ENCODE data around the gene POLL.

POLL gene

DNA sequence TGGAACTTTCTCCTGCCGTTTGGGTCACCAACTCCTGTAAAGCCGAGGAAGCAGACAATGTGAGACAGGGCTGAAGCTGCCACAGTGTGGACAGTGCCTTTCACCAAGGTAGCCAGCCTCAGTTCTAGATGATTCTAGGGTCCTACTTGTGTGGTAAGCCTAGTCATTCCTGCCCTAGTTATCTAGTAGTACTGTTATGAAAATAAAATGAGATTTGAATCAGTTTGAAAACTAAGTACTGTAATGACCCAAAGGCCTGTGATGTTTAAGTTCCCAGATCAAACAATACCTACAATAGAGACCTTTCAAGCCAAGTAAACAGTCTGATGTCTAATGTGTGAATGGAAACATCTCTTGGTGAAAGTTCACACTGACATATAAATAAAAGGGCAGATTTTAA is 37.1 kb downstream of the POLL start:
- no peak overlapping the region for H3K4me3 ChIP-seq (ENCODE audit: control insufficient read depth, low read depth, low read length)
- no peak for DNase-seq (ENCODE audit: low read depth)
- TF ChIP-seq, protein P1, sequence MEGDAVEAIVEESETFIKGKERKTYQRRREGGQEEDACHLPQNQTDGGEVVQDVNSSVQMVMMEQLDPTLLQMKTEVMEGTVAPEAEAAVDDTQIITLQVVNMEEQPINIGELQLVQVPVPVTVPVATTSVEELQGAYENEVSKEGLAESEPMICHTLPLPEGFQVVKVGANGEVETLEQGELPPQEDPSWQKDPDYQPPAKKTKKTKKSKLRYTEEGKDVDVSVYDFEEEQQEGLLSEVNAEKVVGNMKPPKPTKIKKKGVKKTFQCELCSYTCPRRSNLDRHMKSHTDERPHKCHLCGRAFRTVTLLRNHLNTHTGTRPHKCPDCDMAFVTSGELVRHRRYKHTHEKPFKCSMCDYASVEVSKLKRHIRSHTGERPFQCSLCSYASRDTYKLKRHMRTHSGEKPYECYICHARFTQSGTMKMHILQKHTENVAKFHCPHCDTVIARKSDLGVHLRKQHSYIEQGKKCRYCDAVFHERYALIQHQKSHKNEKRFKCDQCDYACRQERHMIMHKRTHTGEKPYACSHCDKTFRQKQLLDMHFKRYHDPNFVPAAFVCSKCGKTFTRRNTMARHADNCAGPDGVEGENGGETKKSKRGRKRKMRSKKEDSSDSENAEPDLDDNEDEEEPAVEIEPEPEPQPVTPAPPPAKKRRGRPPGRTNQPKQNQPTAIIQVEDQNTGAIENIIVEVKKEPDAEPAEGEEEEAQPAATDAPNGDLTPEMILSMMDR (IDR thresholded peaks at IDR 0.05; ENCODE audit: control insufficient read depth, insufficient read depth, low read depth, low read length, missing control alignments), result no peak

DNA sequence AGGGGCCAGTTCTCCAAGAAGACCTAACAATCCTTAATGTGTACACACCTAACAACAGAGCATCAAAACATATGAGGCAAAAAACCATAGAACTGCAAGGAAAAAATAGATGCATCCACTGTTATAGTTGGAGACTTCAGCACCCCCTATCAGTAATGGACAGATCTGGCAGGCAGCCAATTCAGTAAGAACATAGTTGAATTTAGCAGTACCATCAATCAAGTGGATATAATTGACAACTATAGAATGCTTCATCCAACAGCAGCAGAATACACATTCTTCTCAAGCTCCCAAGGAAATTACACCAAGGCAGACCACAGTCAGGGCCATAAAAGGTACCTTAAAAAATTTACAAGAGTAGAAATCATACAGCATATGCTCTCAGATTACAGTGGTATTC is 42.2 kb downstream of the POLL start:
- no peak for DNase-seq (ENCODE audit: low read depth)
- TF ChIP-seq, protein P1 (IDR thresholded peaks at IDR 0.05; ENCODE audit: control insufficient read depth, insufficient read depth, low read depth, low read length, missing control alignments), result no peak
- no peak overlapping the region for H3K4me3 ChIP-seq (ENCODE audit: control insufficient read depth, low read depth, low read length)

GRCh38 chr10:101538446-101538845 is 49.6 kb downstream of the POLL start:
- DNase-seq (ENCODE audit: low read depth), result no peak
- TF ChIP-seq, protein P1 (IDR thresholded peaks at IDR 0.05; ENCODE audit: control insufficient read depth, insufficient read depth, low read depth, low read length, missing control alignments), result no peak
- H3K4me3 ChIP-seq (ENCODE audit: control insufficient read depth, low read depth, low read length), result no peak overlapping the region

GRCh38 chr10:101536800-101537199 is 51.3 kb downstream of the POLL start:
- DNase-seq (ENCODE audit: low read depth), result no peak
- TF ChIP-seq, protein P1 (IDR thresholded peaks at IDR 0.05; ENCODE audit: control insufficient read depth, insufficient read depth, low read depth, low read length, missing control alignments), result peak; percentile 50
- H3K4me3 ChIP-seq (ENCODE audit: control insufficient read depth, low read depth, low read length), result no peak overlapping the region

- no peak overlapping the region for H3K4me3 ChIP-seq (ENCODE audit: control insufficient read depth, low read depth, low read length)
- no peak for DNase-seq (ENCODE audit: low read depth)
- TF ChIP-seq, protein P1 (IDR thresholded peaks at IDR 0.05; ENCODE audit: control insufficient read depth, insufficient read depth, low read depth, low read length, missing control alignments), result no peak
Observed at GRCh38 chr10:101535949-101536348, 52.1 kb downstream of the POLL start.

GRCh38 chr10:101529725-101530553 is 58.1 kb downstream of the POLL start:
- TF ChIP-seq, protein P1 (IDR thresholded peaks at IDR 0.05; ENCODE audit: control insufficient read depth, insufficient read depth, low read depth, low read length, missing control alignments), result no peak
- DNase-seq (ENCODE audit: low read depth), result no peak
- H3K4me3 ChIP-seq (ENCODE audit: control insufficient read depth, low read depth, low read length), result no peak overlapping the region
